T47D (cell line): ENCODE data around the gene ARL5A.
"Not testable (repeated sequence)": the region's sequence is repeated elsewhere in the genome, so short reads cannot be mapped to it uniquely, and the experiment has no call there.

Source experiments
- DNase-seq, 2 experiments: peaks; one replicate each; pipeline versions ENCODE4 v3.0.0 to v3.0.0-alpha.2; 2011 to 2012; ENCODE audit warnings: low read depth in 1 of 2, low spot score in 1 of 2
- JUND ChIP-seq: IDR thresholded peaks from 2 replicates; pipeline ENCODE4 v1.6.1; 2012; ENCODE audit warnings: low read depth
- in situ Hi-C: cut with HindIII; loops from 2 replicates; pipeline ENCODE4 v1.10.0; 2016; ENCODE audit warnings: low sequenced_read_pairs, low pct_unique_long_range_greater_than_20kb

ARL5A gene

DNA sequence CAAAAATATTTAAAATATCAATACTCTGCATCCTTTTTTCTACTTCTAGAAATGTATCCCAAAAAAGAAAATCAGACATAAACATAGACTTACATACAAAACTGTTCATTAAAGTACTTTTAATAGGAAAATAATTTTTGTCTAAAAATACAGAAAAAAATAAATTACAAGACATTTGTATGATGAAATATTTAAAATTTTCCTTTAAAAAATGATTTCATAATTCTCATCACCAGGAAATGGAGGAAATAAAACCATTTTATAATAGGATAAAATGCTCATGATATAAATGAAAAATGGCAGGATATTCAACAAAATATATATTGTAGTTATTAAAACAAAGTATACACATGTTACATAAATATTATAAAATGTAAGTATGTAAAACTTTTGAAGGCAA is 24.4 kb downstream of the ARL5A start:
- DNase-seq, result no peak
- no peak for TF ChIP-seq JUND
- in situ Hi-C loops, result no loop called here

DNA sequence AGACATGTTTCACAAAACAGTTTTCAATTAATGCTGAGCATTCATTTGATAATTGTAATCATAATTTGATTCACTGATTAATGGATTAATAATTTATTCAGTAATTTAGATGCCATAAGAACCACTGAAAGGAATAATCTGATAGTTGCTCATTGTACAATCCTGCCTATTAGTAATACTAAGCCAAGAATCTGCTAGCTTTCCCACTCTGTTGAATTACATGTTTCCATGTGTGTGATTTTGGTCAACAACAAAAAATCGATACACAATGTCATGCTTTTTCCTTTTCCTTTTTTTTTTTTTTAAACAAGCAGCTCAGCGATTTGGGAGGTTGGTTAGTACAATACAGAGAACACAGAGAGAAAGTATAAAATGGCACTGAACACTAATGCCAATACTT is 25.9 kb downstream of the ARL5A start:
- no peak for TF ChIP-seq JUND
- DNase-seq, result no peak
- in situ Hi-C loops, result no loop called here

DNA sequence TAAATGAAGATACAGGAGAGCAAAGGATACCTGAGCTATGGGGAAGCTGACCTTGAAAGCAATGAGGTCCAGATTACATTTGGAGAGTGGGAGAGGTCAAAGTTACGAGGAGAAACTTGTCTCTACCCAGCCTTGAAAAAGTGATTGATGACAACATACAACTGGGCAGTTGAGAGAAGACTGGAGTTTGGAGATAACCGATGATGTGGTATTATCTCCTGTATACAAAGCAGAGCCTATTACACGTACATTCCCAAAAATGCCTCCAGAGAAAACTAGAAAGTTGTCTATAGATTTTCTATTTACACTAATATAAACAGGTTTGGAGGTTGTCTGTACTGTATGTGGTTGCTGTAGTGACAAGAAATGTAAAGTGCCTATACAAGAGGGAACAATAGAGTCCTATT is 28.3 kb downstream of the ARL5A start:
- no peak for DNase-seq
- in situ Hi-C loops, result no loop called here
- TF ChIP-seq JUND, result no peak

DNA sequence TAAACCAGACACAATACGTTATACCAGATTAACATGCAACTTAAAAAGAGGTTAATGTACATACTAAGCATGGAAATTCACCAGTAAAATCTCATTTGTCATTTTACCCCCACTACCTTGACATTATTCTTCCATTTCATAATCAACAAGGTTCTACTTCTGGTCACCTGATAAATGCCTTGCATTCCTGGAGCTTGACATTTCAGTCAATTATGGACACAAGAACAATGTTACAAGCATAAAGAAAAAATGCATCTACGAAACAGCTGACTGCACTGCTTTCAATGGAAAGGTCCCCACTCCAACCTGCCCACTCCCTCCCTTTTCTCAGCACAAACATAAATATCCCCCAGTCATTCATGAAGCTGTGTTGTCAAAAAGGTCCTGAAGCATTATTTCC is 31.4 kb downstream of the ARL5A start:
- in situ Hi-C loops, result no loop called here
- DNase-seq, result no peak
- TF ChIP-seq JUND, result no peak

DNA sequence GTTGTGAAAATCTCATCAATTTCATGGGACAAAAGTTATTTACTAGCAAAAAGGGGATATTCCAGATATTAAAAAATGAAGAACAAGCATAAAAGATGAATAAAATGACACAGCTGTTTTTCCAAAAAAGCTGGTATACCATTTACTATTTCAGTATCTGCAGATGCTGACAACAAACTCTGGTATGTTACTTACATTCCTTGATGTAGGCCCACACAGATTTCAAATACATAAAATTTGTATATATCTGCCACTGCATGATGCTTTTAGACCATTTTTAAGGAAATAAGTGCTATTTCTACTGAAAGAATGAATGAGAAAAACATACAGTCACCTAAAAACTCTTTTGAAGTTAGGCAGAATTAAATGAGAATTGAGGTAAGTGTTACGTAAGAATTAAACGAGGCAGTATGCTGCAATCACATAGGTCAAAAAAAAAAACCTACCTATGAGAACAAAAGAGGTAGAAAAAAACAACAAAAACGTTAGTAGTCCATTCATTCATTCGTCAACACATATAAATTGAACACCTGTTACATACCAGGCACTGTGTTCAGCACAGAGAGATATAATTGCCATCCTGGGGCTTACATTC is 32.5 kb downstream of the ARL5A start:
- in situ Hi-C loops, result no loop called here
- TF ChIP-seq JUND, result no peak
- no peak for DNase-seq

DNA sequence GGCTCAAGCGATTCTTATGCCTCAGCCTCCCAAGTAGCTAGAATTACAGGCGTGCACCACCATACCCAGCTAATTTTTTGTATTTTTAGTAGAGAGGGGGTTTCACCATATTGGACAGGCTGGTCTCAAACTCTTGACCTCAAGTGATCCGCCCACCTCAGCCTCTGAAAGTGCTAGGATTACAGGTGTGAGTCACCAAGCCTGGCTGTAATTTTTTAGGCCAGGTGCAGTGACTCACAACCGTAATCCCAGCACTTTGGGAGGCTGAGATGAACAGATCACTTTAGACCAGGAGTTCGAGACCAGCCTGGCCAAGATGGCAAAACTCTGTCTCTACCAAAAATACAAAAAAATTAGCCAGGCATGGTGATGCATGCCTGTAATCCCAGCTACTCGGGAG is 33.8 kb downstream of the ARL5A start:
- in situ Hi-C loops, DNase-seq: not testable (repeated sequence)

DNA sequence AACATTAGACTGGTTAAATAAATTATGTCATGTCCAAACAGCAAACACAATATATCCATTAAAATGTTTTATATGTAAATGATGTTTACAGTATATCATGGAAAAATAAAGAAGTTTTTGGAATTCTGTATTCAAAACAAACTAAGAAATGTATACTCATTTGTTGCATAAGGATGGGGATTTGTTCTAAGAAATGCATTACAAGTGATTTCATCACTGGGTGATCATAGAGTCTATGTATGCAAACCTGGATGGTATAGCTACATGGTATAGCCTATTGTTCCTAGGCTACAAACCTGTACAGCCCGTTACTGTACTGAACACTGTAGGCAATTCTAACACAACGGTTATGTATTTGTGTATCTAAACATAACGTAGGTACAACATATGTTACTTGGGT is 35.1 kb downstream of the ARL5A start:
- no peak for TF ChIP-seq JUND
- no peak for DNase-seq
- in situ Hi-C loops, result no loop called here

DNA sequence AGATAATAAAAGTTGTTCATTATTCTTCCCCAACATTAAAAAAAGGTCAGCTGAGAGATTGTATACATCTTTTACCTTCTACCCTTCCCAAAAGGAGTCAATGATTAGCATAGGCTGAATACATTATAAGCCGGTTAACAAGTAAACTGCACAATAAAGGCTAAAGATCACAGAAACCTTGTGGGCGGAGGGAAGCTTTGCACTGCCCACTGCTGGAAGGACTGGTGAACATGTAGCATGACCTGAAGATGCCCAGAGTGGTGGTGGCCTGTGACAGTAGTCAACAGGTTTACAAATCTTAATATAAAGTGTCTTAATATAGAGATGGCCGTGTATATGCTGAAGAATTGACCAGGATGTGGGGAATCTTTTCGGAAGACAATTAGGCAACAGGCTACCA is 35.6 kb downstream of the ARL5A start:
- in situ Hi-C loops, result no loop called here
- no peak for DNase-seq
- no peak for TF ChIP-seq JUND

DNA sequence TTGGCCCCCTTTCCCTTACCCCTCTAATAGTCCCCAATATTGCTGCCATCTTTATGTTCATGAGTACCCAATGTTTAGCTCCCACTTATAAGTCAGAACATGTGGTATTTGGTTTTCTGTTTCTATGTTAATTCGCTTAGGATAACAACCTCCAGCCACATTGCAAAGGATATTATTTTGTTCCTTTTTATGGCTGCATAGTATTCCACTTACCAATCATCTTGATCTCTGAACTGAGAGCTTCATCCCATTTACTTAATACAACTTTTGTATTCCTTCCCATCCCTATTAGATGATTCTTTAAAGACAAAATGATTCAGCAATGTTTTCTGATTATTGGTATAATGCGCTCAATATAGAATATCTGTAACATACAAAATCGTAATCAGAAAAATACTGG is 36.7 kb downstream of the ARL5A start:
- no peak for TF ChIP-seq JUND
- no peak for DNase-seq
- in situ Hi-C loops, result no loop called here

DNA sequence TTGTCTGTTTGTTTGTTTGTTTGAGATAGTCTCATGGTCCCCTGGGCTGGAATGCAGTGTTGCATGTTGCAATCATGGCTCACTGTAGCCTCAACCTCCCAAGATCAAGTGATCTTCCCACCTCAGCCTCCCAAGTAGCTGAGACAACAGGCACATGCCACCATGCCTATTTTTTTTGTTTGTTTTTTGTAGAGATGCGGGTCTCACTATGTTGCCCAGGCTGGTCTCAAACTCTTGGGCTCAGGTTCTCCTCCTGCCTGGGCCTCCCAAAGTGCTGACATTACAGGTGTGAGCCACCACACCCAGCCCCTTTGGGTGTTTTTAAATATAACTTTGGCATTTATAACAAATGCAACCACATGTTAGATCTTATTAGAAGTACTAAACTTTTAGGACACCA is 37.5 kb downstream of the ARL5A start:
- no peak for TF ChIP-seq JUND
- in situ Hi-C loops, result no loop called here
- no peak for DNase-seq

DNA sequence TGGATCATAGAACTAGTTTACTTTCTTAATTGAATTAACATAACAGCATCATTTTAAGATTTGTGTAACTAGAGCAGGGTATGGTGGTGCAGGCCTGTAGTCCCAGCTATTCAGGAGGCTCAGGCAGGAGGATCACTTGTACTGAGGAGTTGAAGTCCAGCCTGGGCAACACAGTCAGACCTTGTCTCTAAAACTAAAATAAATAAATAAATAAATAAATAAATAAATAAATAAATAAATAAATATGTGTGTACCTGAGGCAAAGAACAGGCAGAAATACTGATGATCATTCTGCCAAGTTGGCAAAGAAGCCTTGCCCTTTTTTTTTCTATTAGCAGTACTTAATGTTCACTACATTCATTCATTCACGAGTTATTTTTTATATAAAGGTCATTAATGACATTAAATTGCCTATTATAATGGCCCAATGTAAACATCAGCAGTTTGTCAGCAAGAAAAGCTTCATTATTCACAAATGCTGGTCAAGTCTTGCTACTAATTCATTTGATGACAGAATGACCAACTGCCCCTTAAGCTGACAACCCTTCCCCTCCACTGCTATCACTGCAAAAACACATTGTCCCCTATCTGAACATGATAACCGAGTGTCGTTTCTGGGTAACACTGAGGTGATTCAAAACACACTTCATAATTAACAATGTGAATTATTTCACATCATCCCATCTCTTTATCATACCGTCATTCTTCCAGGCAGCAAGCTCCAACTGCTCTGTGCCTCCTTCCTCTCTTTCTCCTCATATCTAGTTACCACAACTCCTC is 39.0 kb downstream of the ARL5A start:
- in situ Hi-C loops, result no loop called here
- TF ChIP-seq JUND, result no peak
- no peak for DNase-seq

DNA sequence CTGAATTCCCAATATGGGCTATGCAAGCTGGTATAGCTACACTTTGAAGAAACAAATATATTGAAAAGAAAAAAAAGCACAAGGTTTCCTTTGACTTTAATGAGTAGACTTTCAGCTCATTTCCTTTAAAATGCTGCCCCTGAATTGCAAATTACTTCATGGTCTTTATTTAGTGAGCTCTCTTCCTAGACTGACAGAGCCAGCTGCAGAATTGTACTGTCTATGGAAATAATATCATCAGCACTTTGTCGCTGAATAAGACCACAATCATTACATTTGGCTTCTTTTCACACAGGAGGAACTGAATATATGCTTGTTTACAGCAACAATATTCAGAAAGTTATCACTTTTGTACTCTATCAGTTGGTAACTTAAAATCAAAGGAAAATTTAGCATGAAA is 41.7 kb downstream of the ARL5A start:
- no peak for TF ChIP-seq JUND
- DNase-seq, result no peak
- in situ Hi-C loops, result no loop called here

DNA sequence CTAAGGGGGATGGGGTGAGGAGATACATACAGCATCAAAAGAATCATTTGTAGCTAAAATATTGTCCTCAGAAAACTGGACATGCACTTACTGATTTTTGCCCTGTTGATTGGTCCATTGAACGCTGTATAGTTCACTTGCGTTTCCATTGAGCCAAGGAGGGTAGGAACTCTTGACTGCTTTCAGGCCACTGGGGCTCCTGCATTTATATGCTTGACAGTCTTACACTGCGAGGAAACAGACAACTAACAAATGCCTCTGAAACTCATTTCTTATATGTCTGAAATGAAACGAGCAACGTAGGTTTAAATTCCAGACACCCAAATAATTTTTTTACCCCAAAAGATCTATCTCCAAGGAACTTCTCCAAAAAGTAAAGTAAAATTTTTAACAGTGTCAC is 42.1 kb downstream of the ARL5A start:
- in situ Hi-C loops, result no loop called here
- no peak for TF ChIP-seq JUND
- no peak for DNase-seq

DNA sequence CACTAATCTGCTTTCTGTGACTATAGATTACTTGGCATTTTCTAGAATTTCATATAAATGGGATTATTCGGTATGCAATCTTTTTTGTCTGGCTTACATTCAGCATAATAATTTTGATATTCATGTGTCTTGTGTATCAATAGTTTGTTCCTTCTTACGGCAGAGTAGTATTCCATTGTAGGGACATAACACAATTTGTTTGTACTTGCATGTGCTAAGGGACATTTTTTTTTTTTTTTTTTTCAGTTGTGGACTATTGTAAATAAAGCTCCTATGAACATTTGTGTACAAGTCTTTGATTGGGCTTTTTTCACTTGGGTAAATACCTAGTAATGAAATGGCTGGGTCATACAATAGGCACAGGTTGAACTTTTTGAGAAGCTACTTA is 45.1 kb downstream of the ARL5A start:
- in situ Hi-C loops, result no loop called here
- no peak for DNase-seq

More for the DNA sequence above, 45.1 kb downstream of the ARL5A start:
- TF ChIP-seq JUND, result no peak
